NCI-H1694 (cell line): ENCODE data around the gene ATP1A3.
"Not testable (repeated sequence)": the region's sequence is repeated elsewhere in the genome, so short reads cannot be mapped to it uniquely, and the experiment has no call there.

Source experiments
- DNase-seq: peaks from one replicate; lab custom pipeline; 2025; lab: John Stamatoyannopoulos, UW

ATP1A3 gene

GRCh38 chr19:41993612-41994483 is at the start of gene ATP1A3:
ATP1A3 (minus strand) TSS chr19:41994230; CDS start chr19:41994076, 154 bp downstream.
- peak; percentile 42 for DNase-seq

- DNase-seq, result peak; percentile 84
Observed at GRCh38 chr19:42042455-42043170, 48.6 kb upstream of the ATP1A3 start.

DNA sequence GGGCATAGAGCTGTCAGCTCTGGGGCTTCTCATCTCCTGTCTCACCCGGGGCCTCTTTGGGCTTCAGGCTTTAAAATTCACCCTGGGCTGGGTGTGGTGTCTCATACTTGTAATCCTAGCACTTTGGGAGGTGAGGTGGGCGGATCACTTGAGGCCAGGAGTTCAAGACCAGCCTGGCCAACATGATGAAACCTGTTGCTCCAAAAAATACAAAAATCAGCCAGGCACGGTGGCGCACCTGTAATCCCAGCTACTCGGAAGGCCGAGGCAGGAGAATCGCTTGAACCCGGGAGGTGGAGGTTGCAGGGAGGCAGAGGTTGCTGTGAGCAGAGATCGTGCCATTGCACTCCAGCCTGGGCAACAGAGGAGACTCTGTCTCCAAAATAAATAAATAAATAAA is 46.5 kb upstream of the ATP1A3 start:
- not testable (repeated sequence) for DNase-seq

GRCh38 chr19:42040031-42040430 is 46.0 kb upstream of the ATP1A3 start:
- DNase-seq, result no peak

DNA sequence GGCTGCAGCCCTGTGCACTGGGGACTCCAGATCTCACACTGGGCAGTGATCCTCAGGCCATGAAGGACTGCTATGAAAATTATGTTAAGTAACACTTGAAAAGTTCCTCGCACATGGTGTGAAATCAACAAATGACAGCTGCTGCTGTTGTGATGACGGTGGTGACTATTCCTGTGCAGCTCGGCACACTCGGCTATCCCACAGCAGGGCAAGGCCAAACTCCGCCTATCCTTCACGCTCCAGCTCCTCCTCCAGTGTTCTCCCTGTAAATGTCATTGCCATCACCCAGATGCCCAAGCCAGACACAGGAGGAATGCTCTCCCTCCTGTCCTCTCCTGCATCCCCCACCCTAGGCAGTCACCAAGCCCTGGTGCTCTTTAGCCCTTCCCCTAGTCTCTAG is 44.6 kb upstream of the ATP1A3 start:
- peak; percentile 96 for DNase-seq

- no peak for DNase-seq
Observed at GRCh38 chr19:42037649-42038048, 43.6 kb upstream of the ATP1A3 start.

- peak; percentile 77 for DNase-seq
Observed at GRCh38 chr19:42034640-42035391, 40.8 kb upstream of the ATP1A3 start.

- DNase-seq, result no peak
Observed at GRCh38 chr19:42033413-42033812, 39.4 kb upstream of the ATP1A3 start.

GRCh38 chr19:42032431-42032830 is 38.4 kb upstream of the ATP1A3 start:
- DNase-seq, result no peak

DNA sequence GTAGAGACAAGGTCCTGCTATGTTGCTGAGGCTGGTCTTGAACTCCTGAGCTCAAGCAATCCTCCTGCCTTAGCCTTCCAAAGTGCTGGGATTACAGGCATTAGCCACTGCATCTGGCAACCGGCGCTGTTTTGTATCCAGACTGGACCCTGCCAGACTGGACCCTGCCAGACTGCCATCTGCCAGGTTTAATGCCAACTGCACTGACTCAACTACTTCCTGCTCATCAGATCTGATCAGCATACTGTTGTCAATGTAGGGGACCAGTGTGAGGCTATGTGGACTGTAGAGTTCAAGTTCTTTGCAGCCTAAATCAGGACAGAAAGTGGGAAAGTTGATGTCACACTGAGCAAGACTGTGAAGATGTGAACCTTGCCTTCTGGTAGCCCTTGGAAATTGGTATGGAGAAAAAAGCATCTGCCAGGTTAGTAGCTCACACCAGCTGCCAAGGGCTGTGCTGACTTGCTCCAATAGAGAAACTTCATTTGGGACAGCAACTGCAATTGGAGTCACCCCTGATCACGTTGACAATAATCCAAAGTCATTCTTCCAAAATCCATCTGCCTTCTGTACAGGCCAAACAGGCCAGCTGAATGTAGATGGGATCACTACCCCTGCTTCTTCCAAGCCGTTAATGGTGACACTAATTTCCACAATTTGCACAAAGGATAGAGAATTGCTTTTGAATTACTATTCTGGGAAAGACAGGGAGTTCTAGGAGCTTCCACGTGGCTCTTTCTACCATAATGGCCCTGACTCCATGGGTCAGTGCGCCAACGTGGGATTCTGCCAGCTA is 36.8 kb upstream of the ATP1A3 start:
- no peak for DNase-seq

DNA sequence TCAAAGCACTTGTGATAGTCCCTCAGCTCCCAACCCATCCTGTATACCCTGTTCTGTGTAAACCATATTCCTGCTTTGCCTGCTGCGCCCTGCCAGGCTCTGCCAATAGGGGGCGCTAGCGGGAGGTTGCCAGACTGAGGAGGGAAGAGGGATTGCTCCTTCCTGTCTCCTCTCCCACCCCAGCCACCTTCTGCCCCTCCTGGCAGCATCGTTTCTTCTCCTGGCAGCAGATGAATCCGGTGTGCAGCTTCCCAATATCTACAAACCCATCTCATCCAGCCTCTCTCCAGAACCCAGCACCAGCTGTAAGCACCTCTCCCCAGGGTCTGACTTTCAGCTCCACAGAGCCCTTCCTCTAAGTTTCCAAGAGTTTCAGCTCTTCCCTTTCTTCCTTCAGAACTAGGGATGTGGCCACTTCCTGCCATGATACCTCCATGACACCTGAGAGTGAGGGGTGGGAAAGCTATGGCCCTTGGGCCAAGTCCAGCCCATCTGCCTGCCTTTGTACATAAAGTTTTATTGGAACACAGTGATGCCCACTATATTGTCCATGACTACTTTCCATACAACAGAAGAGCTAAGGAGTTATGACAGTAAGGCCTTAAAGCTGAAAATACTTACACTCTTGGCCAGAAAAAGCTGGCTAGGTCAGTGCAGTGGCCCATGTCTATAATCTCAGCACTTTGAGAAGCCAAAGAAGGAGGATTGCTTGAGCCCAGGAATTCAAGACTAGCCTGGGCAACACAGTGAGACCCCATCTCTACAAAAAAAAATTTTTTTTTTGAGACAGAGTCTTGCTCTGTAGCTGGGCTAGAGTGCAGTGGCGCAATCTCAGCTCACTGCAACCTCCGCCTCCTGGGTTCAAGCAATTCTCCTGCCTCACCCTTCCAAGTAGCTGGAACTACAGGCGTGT is 34.5 kb upstream of the ATP1A3 start:
- DNase-seq, result peak; percentile 71

DNA sequence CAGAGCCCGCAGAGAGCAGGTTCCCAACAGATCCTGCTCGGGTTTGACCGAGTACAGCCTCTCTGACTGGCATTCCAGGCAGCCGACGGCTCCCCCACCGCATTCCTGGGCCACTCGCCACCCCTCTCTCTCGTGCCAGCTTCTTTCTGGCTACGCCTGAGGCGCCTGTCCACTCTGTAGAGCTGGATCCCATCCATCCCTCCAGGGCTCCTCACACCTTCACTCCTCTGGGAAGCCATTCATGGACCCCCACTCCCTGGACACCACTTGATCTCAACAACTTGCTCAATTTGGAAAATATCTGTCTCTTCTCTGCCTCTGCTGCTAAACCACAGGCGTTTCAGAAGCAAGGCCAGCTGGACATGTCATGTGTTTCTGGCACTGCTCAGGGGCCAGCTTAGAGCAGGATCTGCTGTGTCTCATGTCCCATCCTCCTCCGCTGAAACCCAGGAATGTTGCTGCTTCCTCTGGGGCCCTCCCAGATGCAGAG is 30.6 kb upstream of the ATP1A3 start:
- no peak for DNase-seq

DNA sequence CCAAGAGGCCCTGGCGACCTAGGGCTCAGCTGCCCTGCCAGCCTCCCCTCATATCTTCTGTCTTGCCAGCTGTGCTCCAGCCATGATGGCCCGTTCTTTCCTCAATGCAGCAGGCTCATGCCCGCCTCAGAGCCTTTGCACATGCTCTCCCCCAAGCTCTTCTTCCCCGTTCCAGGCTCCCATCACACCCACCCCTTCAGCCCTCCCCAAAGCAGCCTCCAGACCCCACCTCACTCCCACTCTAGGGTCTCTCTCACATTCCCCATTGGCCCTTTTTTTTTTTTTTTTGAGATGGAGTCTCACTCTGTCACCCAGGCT is 29.9 kb upstream of the ATP1A3 start:
- no peak for DNase-seq

DNA sequence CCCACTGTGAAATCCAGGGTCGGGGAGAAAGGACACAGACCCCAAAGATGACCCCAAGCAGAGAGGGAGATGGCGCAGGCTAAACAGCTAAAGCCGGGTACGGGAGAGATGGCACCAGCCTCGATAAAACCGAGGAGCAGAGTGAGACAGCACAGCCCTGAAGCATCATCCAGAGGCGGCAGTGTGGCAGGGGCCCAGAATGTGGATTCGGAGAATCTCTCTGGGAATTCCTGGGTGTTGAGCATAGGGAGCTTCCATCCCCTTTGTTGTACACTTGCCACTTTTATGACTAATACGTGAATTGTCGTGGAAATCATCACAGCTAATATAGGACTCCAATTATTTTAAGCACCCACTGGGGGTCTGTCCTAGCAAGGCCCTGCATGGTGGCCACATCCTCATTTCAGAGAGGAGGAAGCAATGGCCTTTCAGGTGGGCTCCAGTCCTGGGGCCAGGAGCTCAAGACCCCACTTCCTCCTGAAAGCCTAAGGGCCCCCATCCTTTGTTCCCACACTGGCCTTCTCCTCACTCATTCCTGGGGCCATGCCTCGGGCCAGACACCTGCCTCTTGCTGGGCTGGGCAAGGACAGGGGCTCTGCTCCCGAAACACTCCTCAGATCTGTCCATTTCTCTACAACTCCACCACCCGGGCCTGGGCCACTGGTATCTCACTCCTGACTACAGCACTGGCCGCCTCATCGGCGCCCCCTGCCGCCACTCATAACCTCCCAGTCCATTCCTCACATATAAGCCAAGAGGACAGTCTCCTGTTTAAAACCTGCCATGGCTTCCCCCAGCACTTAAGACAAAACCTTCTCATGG is 29.3 kb upstream of the ATP1A3 start:
- DNase-seq, result peak; percentile 32

DNA sequence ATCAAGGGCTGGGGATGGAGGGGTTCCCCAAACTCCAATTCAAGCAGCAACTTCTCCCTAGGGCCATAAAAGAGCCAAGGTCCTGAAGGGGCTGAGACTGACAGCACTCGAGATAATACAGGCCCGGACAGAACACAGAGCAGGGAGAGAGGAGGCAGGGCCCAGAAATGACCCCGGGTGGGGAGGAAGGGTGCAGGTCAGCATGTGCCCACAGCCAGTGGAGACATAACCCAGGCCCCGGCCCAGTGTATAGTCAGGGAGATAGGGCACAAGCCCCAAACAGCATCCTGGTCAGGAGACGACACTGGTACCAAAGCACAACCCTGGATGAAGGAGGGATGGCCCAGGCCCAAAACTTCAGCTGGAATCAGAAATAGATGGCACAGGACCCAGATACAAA is 28.6 kb upstream of the ATP1A3 start:
- DNase-seq, result no peak

- no peak for DNase-seq
Observed at GRCh38 chr19:42021185-42021584, 27.2 kb upstream of the ATP1A3 start.

- DNase-seq, result no peak
Observed at GRCh38 chr19:42018503-42019193, 24.6 kb upstream of the ATP1A3 start.

- no peak for DNase-seq
Observed at GRCh38 chr19:42017040-42017439, 23.0 kb upstream of the ATP1A3 start.

GRCh38 chr19:42012747-42013146 is 18.7 kb upstream of the ATP1A3 start:
- not testable (repeated sequence) for DNase-seq
